Right forelimb (tissue), 1 donor: Measurements from ENCODE around the gene SCGB1C2.
"Not testable (repeated sequence)": the region's sequence is repeated elsewhere in the genome, so short reads cannot be mapped to it uniquely, and the experiment has no call there.

ENCODE experiments used
- DNase-seq: peaks from one replicate; pipeline ENCODE4 v3.0.0-alpha.2; 2018

The SCGB1C2 gene

DNA sequence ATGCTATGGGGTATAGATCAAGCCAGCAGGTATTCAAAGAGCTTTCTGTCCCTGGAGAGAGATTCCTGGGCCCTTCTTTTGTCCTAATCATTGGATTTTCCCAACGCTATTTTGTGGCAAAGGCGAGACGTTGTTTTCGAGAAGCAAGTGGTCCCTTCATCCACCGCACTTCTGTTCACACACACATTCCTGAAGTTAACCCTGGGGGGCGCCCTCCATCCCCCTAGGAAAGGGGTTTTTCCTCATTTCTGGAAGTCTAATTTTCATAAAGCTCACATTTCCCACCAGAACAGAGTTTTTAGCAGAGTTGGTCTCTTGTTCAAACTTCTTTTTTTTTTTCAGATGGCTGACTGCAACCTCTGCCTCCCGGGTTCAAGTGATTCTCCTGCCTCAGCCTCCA is 11.9 kb downstream of the SCGB1C2 start:
- no peak for DNase-seq

DNA sequence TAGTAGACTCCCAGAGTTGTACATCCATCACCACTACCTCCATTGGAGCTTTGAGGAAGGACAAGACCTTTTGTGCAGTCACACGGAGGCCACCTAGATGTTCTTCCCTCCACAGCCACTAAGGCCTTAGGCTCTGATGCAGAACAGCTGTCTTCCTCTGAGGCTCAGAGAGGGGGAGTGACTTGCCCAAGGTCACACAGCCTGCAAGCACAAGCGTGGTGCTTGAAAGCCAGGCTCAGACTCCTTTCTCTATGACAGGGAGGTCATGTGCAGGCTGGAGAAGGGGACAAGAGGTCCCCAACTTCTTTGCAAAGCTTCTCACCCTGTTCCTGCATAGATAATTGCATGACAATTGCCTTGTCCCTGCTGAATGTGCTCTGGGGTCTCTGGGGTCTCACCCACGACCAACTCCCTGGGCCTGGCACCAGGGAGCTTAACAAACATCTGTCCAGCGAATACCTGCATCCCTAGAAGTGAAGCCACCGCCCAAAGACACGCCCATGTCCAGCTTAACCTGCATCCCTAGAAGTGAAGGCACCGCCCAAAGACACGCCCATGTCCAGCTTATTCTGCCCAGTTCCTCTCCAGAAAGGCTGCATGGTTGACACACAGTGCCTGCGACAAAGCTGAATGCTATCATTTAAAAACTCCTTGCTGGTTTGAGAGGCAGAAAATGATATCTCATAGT is 12.7 kb downstream of the SCGB1C2 start:
- DNase-seq = no peak

DNA sequence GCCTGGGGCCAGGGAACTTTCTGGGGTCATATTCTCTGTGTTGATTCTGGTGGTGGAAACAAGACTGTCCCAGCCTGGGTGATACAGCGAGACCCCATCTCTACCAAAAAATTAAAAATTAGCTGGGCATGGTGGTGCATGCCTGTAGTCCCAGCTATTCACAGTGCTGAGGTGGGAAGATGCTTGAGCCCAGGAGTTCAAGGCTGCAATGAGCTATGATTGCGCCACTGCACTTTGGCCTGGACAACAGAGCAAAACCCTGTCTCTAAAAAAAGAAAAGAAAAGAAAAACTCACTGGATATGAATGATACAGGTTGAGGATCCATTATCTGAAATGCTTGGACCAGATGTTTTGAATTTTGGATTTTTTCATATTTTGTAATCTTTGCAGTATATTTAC is 13.6 kb downstream of the SCGB1C2 start:
- no peak for DNase-seq

DNA sequence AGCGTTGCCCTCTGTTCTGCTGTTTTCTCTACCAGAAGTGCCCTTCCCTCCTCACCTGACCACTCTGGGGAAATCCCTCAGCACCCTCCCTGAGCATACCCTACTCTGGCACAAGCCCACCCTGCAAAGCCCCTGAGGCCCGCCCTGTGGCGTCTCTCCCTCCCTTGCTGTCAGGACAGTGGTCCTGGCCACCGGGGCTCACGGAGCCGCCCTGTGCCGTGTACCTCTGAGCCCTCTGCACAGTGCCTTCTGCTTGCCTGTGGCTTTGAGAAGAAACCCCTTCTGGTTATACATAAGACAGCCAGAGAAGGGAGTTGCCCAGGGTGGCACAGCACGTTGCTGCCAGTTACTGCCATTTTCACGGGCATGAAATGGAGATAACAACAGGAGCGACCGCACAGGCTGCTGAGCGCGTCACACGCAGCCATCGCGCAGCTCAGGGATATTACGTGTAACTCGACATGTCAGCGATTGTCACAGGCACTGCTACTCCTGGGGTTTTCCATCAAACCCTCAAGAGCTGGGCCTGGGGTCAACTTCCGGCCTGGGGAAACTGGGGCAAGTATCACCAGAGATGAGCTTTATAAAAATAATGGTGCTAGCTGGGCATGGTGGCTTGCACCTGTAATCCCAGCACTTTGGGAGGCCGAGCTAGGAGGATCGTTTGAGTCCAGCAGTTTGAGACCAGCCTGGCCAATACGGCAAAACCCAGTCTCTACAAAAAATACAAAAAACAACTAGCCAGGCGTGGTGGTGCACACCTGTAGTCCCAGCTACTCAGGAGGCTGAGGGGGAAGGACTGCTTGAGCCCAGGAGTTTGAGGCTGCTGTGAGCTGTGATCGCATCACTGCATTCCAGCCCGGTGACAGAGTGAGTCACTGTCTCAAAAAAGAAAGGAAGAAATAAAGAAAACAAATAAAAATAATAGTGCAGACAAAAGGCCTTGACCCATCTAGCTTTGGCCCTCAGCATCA is 14.8 kb downstream of the SCGB1C2 start:
- no peak for DNase-seq

DNA sequence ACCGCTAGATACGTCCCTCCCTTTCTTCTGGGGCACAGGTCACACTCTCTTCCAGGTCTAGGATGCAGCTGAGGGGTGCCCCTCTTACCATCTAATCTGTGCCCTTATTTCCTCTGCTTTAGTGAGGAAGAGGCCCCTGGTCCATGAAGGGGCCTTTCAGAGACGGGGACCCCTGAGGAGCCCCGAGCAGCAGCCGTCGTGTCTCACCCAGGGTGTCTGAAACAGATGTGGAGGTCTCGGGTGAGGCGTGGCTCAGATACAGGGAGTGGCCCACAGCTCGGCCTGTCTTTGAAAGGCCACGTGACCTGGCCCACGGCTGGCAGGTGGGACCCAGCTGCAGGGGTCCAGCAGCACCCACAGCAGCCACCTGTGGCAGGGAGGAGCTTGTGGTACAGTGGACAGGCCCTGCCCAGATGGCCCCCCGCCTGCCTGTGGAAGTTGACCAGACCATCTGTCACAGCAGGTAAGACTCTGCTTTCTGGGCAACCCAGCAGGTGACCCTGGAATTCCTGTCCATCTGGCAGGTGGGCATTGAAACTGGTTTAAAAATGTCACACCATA is 15.6 kb downstream of the SCGB1C2 start:
- DNase-seq = no peak

DNA sequence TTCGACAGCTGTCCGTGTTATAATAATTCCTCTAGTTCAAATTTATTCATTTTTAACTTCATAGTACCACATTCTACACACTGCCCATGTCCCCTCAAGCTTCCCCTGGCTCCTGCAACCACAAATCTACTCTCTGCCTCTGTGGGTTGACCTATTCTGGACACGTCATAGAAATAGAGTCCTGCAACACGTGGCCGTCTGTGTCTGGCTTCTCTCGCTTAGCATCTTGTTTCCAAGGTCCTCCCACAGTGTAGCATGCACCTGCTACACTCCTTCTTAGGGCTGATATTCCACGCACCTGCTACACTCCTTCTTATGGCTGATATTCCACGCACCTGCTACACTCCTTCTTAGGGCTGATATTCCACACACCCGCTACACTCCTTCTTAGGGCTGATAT is 16.5 kb downstream of the SCGB1C2 start:
- no peak for DNase-seq

DNA sequence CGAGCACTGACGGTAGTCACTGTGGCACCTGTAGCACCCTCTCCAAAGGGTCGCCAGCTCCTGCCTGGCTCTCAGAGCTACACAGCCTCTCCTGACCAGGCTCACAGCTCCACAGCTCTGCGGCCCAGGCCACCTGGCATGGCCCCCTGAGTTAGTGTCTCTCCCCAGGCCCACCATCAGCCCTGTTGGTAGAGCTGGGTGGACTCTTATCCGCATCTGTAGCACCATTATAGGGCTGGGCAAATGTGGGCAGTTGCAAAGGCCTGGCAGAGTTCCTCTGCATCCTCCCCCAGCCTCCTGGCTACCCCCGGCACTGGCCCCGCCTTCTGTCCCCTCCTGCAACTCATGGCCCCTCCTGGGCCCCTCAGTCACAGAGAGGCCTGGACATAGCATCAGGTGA is 18.2 kb downstream of the SCGB1C2 start:
- DNase-seq = no peak

DNA sequence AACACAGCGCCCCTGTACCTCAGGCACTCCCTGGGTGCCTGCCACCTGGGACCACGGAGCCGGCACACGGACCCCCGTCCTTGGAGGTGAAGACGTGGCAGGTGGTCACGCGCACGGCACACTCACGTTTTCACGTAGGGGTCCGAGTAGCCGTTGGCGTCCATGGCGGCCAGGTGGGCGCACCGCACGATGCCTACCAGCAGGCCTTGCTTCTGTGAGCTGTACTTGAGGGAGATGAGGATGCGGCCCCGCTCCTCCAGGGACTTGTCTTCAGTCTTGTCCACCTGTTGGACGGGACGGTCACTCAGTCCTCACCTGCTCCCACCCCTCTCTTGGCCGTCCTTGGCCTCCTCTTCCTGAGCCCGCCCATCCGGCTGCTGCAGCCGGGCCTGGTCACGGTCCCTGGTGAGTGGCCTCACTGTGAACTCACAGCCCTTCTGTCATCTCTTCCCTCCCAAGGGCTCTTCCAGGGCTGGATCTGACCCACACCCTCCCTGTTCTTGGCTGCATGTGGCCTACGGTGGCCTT is 18.8 kb downstream of the SCGB1C2 start:
- DNase-seq = no peak

DNA sequence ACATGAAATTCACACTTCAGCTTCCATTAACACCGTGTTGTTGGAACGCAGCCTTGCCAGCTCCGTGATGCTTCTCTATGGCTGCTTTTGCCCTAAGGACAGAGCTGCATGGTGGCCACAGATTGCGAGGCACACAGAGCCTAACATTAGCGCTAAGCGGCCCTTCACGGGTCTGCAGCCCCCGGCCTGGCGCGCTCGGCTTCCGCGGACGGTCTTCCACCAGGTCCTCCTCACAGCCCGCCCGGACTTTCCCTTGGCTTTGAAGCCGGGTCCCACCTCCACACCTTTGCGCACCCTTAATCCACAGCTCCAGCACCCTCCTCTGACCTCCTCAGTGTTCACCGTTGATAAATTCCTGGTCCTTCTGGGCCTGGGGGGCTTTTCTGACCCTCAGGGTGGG is 19.6 kb downstream of the SCGB1C2 start:
- DNase-seq = no peak

DNA sequence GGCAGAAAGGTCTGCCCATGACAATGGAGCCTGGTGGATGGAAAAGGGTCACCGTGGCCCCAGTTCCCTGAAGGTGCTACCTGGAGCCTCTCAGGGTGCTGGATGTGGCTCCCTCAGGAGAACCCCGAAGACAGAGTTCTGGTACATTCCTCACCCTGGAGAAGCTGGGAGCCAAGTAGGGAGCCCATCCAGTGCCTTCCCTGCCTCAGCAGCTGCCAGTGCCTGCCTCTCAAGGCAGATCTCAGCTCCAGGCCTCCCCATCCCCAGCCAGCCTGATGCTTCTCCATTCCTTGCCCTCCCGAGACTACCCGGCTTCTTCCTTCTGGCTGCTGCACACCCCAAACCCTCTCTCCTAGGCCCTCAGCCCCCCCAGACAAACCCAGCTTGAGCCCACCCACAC is 20.5 kb downstream of the SCGB1C2 start:
- no peak for DNase-seq

DNA sequence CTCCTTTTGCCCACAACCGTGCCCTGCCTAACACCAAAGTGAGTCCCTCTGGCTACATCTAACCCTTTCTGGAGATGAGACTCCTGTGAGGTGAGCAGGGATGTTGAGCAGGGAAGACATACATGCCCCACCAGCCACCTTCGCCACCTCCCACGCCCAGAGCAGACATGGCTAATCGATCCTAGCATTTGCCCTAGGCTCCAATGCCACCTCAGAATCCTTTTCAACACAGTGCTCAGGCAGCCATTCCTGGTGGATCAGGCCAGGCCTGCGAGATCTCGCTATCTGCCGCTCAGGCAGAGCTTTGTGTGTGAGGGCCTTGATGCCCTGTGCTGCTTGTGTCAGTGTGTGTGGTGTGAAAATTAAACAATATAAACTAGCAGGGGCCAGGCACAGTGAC is 21.0 kb downstream of the SCGB1C2 start:
- no peak for DNase-seq

DNA sequence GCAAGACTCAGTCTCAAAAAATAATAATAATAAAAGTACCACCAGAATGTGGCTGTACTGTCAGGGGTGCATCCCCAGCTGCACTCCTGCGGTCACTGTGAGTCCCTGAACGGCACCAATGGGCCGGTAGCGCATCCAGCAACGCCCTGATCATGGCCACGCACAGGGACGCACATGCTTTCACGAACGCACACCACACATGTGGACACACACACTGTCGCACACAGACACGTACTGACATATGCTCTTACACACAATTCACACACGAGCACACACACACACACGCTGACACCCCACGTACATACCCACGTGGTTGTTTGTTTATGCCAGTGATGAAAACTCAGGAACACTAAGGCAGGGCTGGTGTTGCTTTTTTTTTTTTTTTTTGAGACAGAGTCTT is 22.2 kb downstream of the SCGB1C2 start:
- no peak for DNase-seq

DNA sequence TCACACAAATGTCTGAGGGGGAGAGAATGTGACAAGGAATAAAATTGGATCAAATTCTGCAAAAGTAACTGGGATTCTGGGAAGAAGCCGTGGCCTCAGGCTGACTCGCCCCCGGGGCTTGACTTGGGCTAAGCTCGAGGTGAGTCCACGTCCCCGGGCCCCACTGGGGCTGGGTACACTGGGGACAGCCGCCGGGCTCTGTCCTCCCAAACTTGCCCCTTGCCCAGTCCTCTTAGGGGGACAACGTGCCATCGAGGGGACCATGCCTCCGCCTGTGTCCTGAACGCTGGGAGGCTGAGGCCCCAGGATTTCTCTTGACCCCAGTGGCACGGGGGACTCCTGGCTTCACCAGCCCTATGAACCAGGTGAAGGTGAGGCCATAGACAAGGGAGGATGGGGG is 23.0 kb downstream of the SCGB1C2 start:
- no peak for DNase-seq

DNA sequence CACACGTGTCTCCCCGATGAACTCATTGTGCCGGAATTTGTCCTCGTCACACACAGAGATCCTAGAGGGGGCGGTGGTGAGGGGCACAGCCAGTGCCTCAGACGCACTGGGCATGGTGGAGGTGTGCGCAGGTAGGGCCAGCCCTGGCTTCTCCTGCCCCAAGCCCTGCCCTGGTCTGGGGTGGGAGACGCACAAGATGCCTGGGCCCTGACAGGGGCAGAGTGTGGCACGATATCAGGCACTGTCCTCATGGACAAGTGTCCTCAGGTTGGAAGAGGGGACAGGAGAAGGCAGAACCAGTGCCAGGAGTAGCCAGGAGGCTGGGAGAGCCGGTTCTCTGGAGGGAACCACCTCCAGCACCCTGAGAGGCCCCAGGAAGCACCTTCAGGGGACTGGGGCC is 24.1 kb downstream of the SCGB1C2 start:
- DNase-seq = no peak

DNA sequence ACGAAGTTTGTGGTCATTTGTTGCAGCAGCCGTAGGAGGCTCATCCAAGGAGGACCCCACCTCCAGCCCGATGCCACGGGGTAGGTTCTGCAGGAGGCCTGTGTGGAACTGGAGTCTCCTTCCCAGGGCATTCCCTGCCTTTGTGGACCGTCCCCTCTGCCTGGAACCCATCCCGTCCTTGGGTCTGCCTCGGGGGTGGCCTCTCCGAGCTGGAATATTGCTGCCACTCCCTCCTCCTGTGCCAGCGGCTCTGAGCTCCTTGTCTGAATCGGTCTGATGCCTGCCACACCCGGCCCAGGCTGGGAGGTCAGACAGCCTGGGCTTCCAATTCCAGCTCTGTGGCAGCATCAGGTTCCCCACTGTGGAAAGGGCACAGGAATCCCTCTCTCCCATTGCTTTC is 25.3 kb downstream of the SCGB1C2 start:
- DNase-seq = no peak

DNA sequence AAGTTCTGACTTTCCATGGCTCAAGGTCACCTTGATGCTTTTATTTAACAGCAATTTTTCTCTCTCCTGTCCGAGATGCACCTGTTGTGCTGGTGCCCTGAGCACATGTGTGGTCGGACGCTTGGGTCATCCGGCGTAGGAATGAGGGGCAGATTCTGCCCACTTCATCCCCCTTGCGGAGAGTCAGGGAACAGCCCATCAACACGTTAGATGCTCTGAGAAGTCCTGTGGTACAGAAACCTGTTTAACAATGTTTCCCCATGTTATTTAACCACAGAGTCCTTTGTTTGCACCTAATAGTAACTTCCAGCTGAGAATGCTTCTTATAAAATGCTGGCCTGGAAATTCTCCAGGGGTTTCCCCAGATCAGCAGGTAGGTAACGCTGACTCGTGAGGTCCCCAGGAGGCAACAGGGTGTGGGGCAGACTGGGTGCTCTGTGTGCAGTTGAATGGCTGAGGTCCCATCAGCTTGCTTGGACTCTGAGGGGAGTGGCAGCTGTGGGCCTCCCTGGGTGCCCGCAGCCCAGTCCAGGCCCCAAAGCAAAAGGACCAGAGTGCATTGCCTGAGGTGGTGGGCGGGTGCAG is 26.2 kb downstream of the SCGB1C2 start:
- no peak for DNase-seq

DNA sequence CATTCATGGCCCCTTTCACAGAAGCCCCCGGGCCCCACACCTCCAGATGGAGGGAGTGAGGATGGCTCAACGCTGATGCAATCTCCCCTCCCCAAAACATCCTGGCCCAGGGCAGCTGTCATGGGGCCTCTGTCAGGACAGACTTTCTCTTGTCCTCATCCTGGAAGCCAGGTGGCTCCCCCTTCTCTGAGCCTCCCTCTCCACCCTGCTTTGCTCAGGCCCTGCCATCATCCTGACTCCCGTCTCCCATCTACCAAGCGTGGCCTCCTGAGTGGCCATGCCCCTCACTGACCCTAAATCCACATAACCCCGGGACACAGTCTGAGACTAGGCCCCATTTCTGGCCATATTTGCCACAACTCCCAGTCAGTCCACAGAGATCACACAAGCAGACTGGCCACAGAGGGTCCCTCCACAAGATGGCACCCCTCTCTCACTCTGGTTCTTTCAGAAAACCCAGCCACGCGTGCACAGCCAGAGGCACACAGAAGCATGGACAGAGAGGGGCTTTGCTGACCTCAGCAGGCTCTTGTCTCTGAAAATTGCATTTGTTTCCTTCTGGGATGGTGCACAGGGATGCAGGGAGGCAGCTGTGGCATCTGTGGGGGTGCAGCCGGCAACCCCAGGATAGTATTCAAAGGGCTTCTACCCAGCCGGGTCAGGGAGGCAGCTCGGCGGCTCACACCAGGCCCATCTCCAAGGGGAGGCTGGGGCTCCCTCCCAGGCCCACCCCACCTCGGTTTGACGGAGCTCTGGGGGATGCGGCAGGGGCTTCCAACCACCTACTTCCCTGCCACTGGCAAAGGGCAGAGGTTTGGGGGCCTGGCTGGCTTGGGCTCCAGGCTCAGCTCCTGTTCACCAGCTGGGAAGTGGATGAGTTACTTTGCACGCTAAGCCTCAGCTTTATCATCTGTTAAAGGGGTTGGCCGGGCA is 27.2 kb downstream of the SCGB1C2 start:
- DNase-seq = peak; percentile 80

DNA sequence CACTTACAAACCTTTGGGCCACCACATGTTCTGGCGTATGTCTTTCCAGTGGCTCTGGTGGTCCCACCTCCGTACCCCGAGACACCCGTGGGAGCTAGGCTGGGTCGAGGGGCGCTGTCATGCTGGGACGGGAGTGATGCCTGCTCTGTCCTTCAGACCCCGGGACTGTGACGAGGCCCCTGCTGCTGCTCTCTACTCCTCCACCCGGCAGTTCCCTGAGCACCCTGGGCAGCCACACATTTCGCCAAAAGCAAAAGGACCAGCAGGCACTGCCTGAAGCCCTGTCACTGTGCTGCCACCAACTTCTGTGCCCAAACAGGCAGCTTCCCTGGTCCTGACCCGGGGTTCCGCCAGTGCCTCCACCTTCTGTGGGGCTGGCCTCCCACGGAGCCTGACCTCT is 28.6 kb downstream of the SCGB1C2 start:
- DNase-seq = no peak

DNA sequence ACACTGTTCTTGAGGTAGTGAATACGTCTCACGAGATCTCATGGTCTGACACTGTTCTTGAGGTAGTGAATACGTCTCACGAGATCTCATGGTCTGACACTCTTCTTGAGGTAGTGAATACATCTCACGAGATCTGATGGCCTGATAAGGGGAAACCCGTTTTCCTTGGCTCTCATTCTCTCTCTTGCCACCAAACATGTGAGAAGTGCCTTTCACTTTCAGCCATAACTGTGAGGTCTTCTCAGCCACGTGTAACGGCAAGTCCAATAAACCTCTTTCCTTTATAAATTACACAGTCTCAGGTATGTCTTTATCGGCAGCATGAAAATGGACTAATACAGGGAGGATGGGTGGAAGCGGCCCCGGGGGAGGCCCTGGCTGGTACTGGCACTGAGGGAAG is 31.2 kb downstream of the SCGB1C2 start:
- not testable (repeated sequence) for DNase-seq

DNA sequence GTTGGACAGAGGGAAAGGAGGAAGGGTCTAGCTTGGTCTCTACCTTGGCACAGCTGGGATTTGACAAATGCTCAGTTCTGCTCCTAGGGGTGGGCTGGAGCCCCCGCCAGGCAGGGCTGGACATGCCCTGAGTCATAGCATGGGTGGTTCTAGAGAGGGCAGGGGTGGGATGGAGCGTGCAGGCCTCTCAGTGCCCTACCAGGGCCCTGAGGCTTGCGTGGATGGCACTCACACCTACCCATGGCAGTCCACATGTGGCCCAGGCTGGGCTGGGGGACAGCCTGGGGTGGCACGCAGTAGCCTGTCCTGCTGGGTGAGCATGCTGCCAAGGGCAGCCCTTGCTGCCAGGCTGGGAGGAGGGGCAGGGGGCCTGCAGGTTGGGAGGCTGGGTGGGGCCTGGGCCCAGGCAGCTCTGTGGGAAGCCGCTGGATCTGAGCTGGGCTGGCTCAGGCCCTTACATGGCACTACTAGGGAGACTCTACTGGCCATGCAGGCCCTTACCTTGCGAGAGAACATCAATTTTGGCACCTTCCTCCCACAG is 32.8 kb downstream of the SCGB1C2 start:
- no peak for DNase-seq

DNA sequence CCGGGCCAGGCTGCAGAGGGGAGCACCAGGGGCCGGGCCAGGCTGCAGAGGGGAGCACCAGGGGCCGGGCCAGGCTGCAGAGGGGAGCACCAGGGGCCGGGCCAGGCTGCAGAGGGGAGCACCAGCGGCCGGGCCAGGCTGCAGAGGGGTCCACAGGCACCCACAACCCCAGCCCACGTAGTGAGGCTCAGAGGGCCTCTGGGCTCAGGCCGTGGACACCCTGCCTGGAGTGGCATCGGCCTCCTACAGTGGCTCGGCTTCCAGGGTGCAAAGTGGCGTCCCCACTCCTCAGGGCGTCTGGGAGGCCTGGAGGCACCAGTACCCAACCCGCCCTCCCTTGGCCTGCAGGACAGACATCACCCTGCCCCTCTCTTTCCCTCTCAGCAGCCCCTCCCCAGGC is 34.5 kb downstream of the SCGB1C2 start:
- DNase-seq = no peak

DNA sequence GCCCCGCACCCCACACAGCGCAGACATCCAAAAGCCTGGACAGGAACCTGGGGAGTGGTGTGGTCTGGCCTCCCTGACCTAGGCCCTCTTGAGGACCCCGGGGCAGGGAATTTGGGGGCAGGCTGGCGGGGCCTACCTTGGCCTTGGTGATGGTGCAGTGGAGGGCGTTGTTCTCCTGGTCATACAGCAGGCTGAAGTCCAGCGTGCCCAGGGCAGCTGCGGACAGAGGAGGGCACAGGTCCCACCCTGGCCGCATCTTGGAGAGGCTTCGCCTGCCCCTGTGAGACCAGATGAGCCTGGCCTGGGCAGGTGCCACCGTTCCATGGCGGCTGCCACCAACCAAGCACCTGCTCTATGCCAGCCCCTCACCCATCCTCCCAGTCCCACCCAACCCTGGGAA is 35.0 kb downstream of the SCGB1C2 start:
- DNase-seq = no peak
